Testis (tissue), 3 donors: ENCODE data around the gene TSPAN11. TPM values are rescaled to one million over a fixed set of nuclear protein-coding genes. Genes with fewer than 3 reads are reported as not detected.

ENCODE experiments used
- DNase-seq: peaks from one replicate; pipeline ENCODE4 v3.0.0-alpha.2; 2019
- H3K27ac ChIP-seq, 2 donors: fragments of 200-600 bp; sonication (generic); one replicate each; pipeline ENCODE4 v1.5.1; 2019
- H3K27me3 ChIP-seq: fragments of 200-600 bp; sonication (generic); one replicate; pipeline ENCODE4 v1.5.1; 2019
- H3K36me3 ChIP-seq: fragments of 200-600 bp; sonication (generic); one replicate; pipeline ENCODE4 v1.5.1; 2017; ENCODE audit warnings: low read depth; ENCODE audit errors: missing control alignments
- H3K4me1 ChIP-seq: fragments of 200-600 bp; sonication (generic); one replicate; pipeline ENCODE4 v1.5.1; 2019
- H3K4me3 ChIP-seq, 2 donors: fragments of 200-600 bp; sonication (generic); one replicate each; pipeline ENCODE4 v1.5.1; 2017 to 2019
- H3K9me3 ChIP-seq: fragments of 200-600 bp; sonication (generic); one replicate; pipeline ENCODE4 v1.5.1; 2017
- POLR2A ChIP-seq: fragments of 450-650 bp; IDR thresholded peaks from one replicate; pipeline ENCODE4 v1.6.1; 2017; ENCODE audit warnings: antibody characterized with exemption, mild to moderate bottlenecking, moderate library complexity
- WGBS, 2 donors: methylation state at CpG; one replicate each; pipeline ENCODE4 v1.1.5; 2018; 5-methylcytosine and 5-hydroxymethylcytosine counted together
- intact Hi-C: fragments of 100-400 bp; cut with DNase I; formaldehyde crosslinking; loops from one replicate; pipeline ENCODE4 v1.15.1; 2023; ENCODE audit warnings: low total_unique reads
- polyA plus RNA-seq: library from polyadenylated mRNA; stranded (reverse); fragments of 350-450 nt; fragmentation: Illumina TruSeq; extraction: RNeasy Lipid Tissue Mini Kit (QIAGEN cat#74804); gene quantifications from one replicate; pipeline ENCODE4 v1.2.3, GENCODE V29; 2014; ENCODE audit warnings: low read depth, low replicate concordance; ENCODE audit not compliant: insufficient read depth
- total RNA-seq, 2 donors: library from RNA; depleted of rRNA; stranded (reverse); fragments of >200 nt; gene quantifications; one replicate each; pipeline ENCODE4 v1.2.3, GENCODE V29; 2016
- TF ChIP-seq, protein P1 (sequence below), 3 experiments: fragments of 450-650 bp in 2 of 3; fragments of 200-600 bp in 1 of 3; sonication (generic) in 1 of 3; IDR thresholded peaks; one replicate each; pipeline ENCODE4 v1.5.1; 2016 to 2019; ENCODE audit warnings: antibody characterized with exemption in 3 of 3, mild to moderate bottlenecking in 2 of 3, moderate library complexity in 1 of 3

TSPAN11 gene
- total and polyA plus RNA-seq, 3 donors from 2014 or later: 2.4 to 2.7 (median 2.7) TPM

DNA sequence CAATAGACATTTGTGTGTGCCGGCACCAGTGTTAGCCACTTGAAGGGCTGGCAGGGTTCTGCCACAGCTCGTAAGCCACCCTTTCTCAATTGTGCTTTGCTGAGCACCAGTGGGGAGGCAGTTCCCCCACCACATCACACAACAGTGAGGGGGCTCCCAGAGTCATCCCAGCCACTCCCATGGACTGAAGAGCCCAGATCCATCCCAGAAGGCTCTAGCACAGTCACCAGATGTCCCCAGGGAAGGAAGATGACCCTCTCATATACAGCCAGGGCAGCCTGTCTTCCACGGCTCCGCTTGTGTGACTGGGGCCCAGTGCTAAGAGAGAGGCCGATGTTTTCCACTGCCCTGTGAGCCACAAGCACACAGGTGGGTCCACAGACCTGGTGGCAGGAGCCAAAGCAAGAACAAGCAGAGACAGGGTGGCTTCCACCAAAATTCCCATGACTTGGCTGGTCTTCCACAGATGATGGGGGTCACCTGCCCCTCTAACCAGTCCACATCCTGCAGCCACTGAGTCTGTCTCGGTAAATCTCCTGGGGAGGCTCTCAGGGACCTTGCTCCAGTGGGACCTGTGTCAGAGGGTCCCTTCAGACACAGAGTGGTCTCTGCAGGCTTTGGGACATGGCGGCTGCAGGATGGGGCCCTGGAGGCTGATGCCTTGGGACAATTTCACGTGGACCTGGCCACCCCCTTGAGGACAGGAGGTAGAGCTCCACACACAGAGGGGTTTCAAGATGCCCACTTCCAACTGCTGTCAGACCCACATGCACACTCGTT, 75.2 kb downstream of the TSPAN11 start:
- Histone ChIP-seq H3K27ac (no peak overlapping the region), H3K4me1 (no peaks in the 10 kb centered on the region), H3K4me3 (no peak overlapping the region), H3K9me3 (no peaks in the 10 kb centered on the region), H3K36me3 (no peaks in the 10 kb centered on the region), H3K27me3 (no peaks in the 10 kb centered on the region)
- 94 to 96% methylated on average over 4 to 9 of the region's 9 CpGs for WGBS, 2 donors
- DNase-seq: no peak
- intact Hi-C loops: no loop called here
- TF ChIP-seq, protein P1, sequence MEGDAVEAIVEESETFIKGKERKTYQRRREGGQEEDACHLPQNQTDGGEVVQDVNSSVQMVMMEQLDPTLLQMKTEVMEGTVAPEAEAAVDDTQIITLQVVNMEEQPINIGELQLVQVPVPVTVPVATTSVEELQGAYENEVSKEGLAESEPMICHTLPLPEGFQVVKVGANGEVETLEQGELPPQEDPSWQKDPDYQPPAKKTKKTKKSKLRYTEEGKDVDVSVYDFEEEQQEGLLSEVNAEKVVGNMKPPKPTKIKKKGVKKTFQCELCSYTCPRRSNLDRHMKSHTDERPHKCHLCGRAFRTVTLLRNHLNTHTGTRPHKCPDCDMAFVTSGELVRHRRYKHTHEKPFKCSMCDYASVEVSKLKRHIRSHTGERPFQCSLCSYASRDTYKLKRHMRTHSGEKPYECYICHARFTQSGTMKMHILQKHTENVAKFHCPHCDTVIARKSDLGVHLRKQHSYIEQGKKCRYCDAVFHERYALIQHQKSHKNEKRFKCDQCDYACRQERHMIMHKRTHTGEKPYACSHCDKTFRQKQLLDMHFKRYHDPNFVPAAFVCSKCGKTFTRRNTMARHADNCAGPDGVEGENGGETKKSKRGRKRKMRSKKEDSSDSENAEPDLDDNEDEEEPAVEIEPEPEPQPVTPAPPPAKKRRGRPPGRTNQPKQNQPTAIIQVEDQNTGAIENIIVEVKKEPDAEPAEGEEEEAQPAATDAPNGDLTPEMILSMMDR (IDR thresholded peaks at IDR 0.05): no peak
- no peak for TF ChIP-seq POLR2A

DNA sequence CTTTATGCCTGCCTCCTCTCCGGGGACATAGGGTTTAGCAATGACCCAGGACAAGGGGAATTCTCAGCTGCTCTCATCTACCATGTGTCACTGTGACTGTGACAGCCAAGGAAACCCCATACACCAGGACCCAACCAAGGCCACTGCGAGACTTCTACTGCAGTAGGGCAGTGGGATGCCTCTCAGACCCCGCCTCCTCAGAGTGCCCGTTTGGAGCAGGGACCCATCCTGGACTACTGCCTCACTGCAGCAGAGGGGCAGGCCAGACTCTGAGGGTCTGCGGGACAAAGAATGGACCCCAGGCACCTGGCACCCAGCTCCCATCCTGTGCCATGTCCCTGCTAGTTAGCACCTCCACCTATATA, 75.8 kb downstream of the TSPAN11 start:
- no peaks in the 10 kb centered on the region for H3K4me1 ChIP-seq
- no peak overlapping the region for H3K27ac ChIP-seq
- no peaks in the 10 kb centered on the region for H3K9me3 ChIP-seq
- TF ChIP-seq POLR2A: no peak
- TF ChIP-seq, protein P1 (IDR thresholded peaks at IDR 0.05): no peak
- intact Hi-C loops: no loop called here
- H3K4me3 ChIP-seq: no peak overlapping the region
- no peaks in the 10 kb centered on the region for H3K36me3 ChIP-seq
- WGBS, 2 donors: 84 to 100% methylated on average over 1 to 5 of the region's 5 CpGs
- no peaks in the 10 kb centered on the region for H3K27me3 ChIP-seq
- no peak for DNase-seq

DNA sequence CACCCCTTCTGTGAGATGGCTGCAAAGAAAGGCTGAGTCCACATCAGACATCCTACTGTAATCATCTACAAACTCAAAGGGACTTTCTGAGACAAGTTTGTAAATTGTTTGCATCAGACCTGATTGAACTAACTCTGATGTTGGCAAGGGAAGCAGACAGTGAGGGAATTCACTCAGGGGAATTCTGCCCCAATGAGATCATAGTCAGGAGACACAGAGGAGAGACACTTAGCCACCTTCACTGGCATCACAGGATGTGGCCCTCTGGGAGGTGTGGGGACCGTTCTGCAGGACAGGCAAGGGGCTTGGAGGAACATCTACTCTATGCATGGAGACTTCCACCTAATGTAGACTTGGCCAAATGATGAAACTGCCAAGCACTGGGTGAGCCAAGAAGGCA, 76.5 kb downstream of the TSPAN11 start:
- Histone ChIP-seq H3K4me1 (no peaks in the 10 kb centered on the region), H3K4me3 (no peak overlapping the region), H3K9me3 (no peaks in the 10 kb centered on the region), H3K27me3 (no peaks in the 10 kb centered on the region), H3K36me3 (no peaks in the 10 kb centered on the region), H3K27ac (no peak overlapping the region)
- 75 to 78% methylated on average over 1 of the region's 1 CpG for WGBS, 2 donors
- intact Hi-C loops: no loop called here
- DNase-seq: no peak
- no peak for TF ChIP-seq POLR2A
- TF ChIP-seq, protein P1 (IDR thresholded peaks at IDR 0.05): no peak

DNA sequence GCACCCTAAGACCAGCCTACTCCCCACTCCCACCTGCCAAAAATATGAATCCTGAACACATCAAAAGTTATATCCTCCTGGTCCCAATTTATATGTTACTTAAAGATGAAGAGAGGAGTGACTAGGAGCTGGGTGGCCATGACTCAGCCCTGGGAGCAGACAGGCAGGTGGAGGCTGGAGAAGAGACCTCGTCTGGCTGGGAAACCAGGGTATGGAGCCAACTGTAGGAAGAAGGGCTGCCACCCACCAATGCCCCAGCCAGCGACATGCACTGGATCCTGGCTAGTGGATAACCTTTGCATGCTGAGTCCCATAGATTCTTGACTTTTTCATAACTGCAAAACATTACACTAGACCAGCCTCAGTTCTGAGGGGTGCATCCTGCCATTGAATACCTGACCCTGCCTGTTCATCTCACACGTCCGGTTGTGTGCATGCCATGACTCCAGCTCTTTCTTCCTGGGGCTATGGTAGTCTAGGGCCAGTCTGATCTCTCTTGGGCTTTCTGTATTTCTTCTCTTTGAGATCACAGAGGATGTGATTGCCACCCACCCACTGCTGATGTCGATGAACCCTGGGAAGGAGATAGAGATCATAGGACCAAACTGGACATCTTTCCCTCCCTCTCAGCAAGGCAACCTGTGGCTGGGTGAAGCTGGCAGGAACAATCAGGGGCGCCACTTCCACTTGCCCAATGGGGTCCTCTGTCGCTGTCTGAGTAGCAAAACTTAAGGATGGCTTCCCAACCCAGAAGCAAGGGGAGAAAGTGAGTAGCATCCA, 77.5 kb downstream of the TSPAN11 start:
- intact Hi-C loops: no loop called here
- no peaks in the 10 kb centered on the region for H3K27me3 ChIP-seq
- WGBS, 2 donors: 93 to 95% methylated on average over 7 of the region's 7 CpGs
- H3K4me1 ChIP-seq: no peaks in the 10 kb centered on the region
- no peak overlapping the region for H3K4me3 ChIP-seq
- DNase-seq: no peak
- TF ChIP-seq, protein P1 (IDR thresholded peaks at IDR 0.05): no peak
- TF ChIP-seq POLR2A: no peak
- no peaks in the 10 kb centered on the region for H3K36me3 ChIP-seq
- no peaks in the 10 kb centered on the region for H3K9me3 ChIP-seq
- no peak overlapping the region for H3K27ac ChIP-seq
